DND-41 (cell line): ENCODE results near the gene TMEM163.

Experiments used
- EZH2 ChIP-seq: IDR thresholded peaks from 3 replicates; pipeline ENCODE4 v1.6.1; 2012; ENCODE audit warnings: borderline replicate concordance, low read depth, mild to moderate bottlenecking, moderate library complexity, low read length, inconsistent platforms; ENCODE audit not compliant: severe bottlenecking
- TF ChIP-seq, protein P1 (sequence below): IDR thresholded peaks from 2 replicates; pipeline ENCODE4 v1.5.1; 2012; ENCODE audit warnings: borderline replicate concordance, low read length, moderate library complexity, mild to moderate bottlenecking; ENCODE audit not compliant: poor library complexity, severe bottlenecking; ENCODE audit errors: extremely low read depth

DNA sequence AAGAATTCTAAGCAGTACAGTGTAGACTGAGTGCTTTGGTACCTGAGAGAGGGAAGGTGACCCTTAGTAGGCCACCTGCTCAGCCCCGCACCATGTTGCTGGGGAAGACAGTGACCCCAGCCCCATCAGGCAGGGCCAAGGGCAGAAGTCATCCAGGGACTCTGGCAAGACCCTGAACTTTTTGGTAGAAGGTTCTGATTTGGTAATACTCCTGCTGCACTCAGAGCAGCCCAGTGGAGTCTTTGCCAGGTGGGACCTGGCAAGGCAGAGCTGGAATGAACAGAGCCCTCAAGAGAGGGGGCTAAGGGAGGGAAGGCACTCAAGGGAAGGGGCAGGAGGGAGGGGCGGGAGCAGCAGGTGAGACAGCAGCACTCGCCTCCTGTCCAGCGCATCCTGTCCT, 273.7 kb downstream of the TMEM163 start:
- no peak for TF ChIP-seq EZH2
- TF ChIP-seq, protein P1, sequence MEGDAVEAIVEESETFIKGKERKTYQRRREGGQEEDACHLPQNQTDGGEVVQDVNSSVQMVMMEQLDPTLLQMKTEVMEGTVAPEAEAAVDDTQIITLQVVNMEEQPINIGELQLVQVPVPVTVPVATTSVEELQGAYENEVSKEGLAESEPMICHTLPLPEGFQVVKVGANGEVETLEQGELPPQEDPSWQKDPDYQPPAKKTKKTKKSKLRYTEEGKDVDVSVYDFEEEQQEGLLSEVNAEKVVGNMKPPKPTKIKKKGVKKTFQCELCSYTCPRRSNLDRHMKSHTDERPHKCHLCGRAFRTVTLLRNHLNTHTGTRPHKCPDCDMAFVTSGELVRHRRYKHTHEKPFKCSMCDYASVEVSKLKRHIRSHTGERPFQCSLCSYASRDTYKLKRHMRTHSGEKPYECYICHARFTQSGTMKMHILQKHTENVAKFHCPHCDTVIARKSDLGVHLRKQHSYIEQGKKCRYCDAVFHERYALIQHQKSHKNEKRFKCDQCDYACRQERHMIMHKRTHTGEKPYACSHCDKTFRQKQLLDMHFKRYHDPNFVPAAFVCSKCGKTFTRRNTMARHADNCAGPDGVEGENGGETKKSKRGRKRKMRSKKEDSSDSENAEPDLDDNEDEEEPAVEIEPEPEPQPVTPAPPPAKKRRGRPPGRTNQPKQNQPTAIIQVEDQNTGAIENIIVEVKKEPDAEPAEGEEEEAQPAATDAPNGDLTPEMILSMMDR, result no peak
